ENCODE results near the gene PFN2. TPM values are rescaled to one million over a fixed set of nuclear protein-coding genes. Genes with fewer than 3 reads are reported as not detected.
"Not testable (repeated sequence)": the region's sequence is repeated elsewhere in the genome, so short reads cannot be mapped to it uniquely, and the experiment has no call there.

PFN2 gene
- total RNA-seq, 1 donor from 2014 or later = 179 TPM

DNA sequence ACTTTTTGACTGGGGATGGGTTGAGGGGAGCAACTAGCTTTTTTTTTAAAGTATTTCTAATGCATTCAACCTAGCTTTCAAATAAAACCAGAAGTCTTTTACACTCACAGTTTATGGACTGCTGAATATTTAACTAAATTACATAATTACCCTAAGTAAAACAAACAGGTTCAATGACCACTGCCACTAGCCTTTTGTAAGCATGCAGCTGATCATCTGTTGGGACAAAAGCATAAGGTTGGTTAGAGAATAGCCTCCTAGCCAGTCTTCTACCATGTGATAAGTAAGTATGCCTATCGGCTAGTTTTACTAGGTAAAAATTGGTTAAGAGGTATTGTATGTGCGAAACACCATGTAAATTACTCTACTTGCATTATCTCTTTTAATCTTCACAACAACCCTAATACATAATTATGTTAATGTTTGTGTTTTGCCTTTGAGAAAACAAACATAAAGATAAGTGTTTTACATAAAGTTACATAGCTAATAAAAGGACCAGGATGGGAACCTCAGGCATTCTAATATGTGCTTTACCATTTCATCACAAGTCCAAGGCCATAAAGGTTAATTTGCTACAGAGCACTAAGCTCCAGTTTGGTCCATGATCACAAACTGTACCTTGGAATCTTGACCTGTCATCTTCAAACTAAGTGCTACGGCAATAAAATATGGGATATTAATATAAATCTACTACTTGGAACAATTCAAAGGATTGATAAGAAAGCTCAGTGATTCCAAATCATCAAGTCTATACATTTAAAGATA lies 13.2 kb downstream of the PFN2 start:
- Mint-ChIP-seq H3K4me3 (no peak overlapping the region), H3K4me1 (no peaks in the 10 kb centered on the region), H3K36me3 (peaks cover 10% of the 10 kb centered on the region), H3K27me3 (ENCODE audit: low read depth) (no peaks in the 10 kb centered on the region), H3K9me3 (no peaks in the 10 kb centered on the region), H3K27ac (no peak overlapping the region)
- DNase-seq (ENCODE audit: low spot score in 2 of 2, unreplicated experiment in 2 of 2) = no peak
- TF ChIP-seq, protein P1, sequence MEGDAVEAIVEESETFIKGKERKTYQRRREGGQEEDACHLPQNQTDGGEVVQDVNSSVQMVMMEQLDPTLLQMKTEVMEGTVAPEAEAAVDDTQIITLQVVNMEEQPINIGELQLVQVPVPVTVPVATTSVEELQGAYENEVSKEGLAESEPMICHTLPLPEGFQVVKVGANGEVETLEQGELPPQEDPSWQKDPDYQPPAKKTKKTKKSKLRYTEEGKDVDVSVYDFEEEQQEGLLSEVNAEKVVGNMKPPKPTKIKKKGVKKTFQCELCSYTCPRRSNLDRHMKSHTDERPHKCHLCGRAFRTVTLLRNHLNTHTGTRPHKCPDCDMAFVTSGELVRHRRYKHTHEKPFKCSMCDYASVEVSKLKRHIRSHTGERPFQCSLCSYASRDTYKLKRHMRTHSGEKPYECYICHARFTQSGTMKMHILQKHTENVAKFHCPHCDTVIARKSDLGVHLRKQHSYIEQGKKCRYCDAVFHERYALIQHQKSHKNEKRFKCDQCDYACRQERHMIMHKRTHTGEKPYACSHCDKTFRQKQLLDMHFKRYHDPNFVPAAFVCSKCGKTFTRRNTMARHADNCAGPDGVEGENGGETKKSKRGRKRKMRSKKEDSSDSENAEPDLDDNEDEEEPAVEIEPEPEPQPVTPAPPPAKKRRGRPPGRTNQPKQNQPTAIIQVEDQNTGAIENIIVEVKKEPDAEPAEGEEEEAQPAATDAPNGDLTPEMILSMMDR (IDR thresholded peaks at IDR 0.05; ENCODE audit: unreplicated experiment) = no peak

DNA sequence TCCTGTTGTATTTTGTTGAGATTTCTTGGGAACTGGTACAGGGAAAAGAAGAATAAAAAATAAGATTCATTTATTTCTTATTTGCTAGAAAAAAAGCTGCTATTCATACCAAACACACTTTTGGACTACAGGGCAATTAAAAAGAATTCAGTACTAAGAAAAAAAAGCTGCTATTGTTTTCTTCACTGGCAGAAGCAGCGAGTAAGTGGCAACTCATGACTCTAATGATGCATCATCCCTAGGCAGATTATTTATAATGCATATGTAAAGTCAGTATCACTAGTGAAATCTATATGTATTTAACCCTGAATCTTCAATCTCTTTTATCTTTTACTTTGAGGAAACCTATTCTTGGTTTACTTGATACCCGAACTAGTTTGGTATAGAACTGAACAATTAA lies 15.2 kb downstream of the PFN2 start:
- peaks cover 4% of the 10 kb centered on the region for H3K9me3 Mint-ChIP-seq
- no peak overlapping the region for H3K4me3 Mint-ChIP-seq
- H3K27ac Mint-ChIP-seq = no peak overlapping the region
- no peak for DNase-seq (ENCODE audit: low spot score in 2 of 2, unreplicated experiment in 2 of 2)
- TF ChIP-seq, protein P1 (IDR thresholded peaks at IDR 0.05; ENCODE audit: unreplicated experiment) = no peak
- peaks cover 21% of the 10 kb centered on the region for H3K36me3 Mint-ChIP-seq
- H3K27me3 Mint-ChIP-seq (ENCODE audit: low read depth) = no peaks in the 10 kb centered on the region
- H3K4me1 Mint-ChIP-seq = no peaks in the 10 kb centered on the region

DNA sequence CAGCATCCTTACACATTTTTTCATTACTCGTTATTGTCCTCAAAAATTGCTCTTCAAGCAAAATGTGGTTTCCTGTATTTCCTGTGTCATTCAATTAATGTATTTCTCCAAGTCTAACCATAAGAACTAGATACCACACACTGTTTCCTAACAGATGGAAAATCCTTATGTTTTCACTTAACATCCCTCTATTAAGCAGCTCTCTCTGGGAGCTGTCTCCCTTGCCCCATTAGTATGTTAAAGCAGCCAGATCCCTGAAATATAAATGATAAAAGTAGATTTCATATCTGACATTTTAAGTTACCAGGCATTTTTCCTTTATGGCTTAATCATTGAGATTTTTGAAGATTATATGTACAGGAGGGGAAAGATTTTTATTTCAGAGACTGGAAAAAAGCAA lies 15.9 kb downstream of the PFN2 start:
- H3K27ac Mint-ChIP-seq = peak overlapping the region; percentile 24
- peaks cover 9% of the 10 kb centered on the region for H3K9me3 Mint-ChIP-seq
- no peaks in the 10 kb centered on the region for H3K27me3 Mint-ChIP-seq (ENCODE audit: low read depth)
- peaks cover 25% of the 10 kb centered on the region for H3K36me3 Mint-ChIP-seq
- TF ChIP-seq, protein P1 (IDR thresholded peaks at IDR 0.05; ENCODE audit: unreplicated experiment) = no peak
- H3K4me1 Mint-ChIP-seq = no peaks in the 10 kb centered on the region
- H3K4me3 Mint-ChIP-seq = no peak overlapping the region
- DNase-seq (ENCODE audit: low spot score in 2 of 2, unreplicated experiment in 2 of 2) = no peak

DNA sequence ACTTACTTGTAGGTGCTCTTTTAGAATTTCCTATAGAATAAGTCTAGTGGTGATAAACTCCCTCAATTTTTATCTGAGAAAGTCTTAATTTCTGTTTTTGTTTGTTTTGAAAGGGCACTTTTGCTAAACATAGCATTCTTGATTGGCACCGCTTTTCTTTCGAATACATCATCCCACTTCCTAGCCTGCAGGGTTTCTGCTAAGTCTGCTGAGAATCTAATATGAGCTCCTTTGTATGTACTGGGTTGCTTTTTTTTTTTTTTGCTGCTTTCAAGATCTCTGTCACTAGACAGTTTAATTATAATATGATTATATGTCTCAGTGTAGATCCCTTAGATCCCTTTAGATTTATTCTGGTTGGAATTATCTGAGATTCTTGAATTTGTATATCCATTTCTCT lies 21.5 kb downstream of the PFN2 start:
- TF ChIP-seq, protein P1 (IDR thresholded peaks at IDR 0.05; ENCODE audit: unreplicated experiment) = no peak
- no peak overlapping the region for H3K27ac Mint-ChIP-seq
- no peaks in the 10 kb centered on the region for H3K4me1 Mint-ChIP-seq
- no peak overlapping the region for H3K4me3 Mint-ChIP-seq
- peaks cover 69% of the 10 kb centered on the region for H3K36me3 Mint-ChIP-seq
- DNase-seq (ENCODE audit: low spot score in 2 of 2, unreplicated experiment in 2 of 2) = no peak
- peaks cover 38% of the 10 kb centered on the region for H3K9me3 Mint-ChIP-seq
- no peaks in the 10 kb centered on the region for H3K27me3 Mint-ChIP-seq (ENCODE audit: low read depth)

DNA sequence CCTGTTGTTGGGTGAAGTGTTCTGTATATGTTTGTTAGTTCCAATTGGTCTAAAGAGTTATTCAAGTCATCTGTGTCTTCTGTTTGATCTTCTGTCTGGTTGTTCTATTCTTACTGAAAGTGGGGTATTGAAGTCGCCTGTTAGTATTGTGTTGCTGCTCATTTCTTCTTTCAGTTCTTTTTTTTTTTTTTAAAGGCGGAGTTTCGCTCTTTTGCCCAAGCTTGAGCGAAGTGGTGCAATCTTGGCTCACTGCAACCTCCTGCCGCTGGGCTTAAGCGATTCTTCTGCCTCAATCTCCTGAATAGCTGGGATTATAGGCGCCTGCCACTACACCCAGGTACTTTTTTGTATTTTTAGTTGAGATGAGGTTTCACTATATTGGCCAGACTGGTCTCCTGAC lies 23.5 kb downstream of the PFN2 start:
- peaks cover 55% of the 10 kb centered on the region for H3K9me3 Mint-ChIP-seq
- H3K4me3 Mint-ChIP-seq = no peak overlapping the region
- H3K36me3 Mint-ChIP-seq = peaks cover 85% of the 10 kb centered on the region
- no peak for DNase-seq (ENCODE audit: low spot score in 2 of 2, unreplicated experiment in 2 of 2)
- TF ChIP-seq, protein P1 (IDR thresholded peaks at IDR 0.05; ENCODE audit: unreplicated experiment) = no peak
- no peaks in the 10 kb centered on the region for H3K4me1 Mint-ChIP-seq
- no peak overlapping the region for H3K27ac Mint-ChIP-seq
- H3K27me3 Mint-ChIP-seq (ENCODE audit: low read depth) = no peaks in the 10 kb centered on the region

DNA sequence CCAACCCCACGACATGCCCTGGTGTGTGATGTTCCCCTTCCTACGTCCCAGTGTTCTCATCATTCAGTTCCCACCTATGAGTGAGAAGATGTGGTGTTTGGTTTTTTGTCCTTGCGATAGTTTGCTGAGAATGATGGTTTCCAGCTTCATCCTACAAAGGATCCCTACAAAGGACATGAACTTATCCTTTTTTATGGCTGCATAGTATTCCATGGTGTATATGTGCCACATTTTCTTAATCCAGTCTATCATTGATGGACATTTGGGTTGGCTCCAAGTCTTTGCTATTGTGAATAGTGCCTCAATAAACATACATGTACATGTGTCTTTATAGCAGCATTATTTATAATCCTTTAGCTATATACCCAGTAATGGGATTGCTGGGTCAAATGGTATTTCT lies 26.7 kb downstream of the PFN2 start:
- not testable (repeated sequence) for H3K27ac Mint-ChIP-seq; H3K27me3 Mint-ChIP-seq (ENCODE audit: low read depth); DNase-seq (ENCODE audit: low spot score in 2 of 2, unreplicated experiment in 2 of 2); H3K4me3 Mint-ChIP-seq; H3K4me1 Mint-ChIP-seq
- Mint-ChIP-seq H3K9me3 (peaks cover 48% of the 10 kb centered on the region), H3K36me3 (peaks cover 82% of the 10 kb centered on the region)
